ENCODE results near the gene BUD13.
"Not testable (repeated sequence)": the region's sequence is repeated elsewhere in the genome, so short reads cannot be mapped to it uniquely, and the experiment has no call there.

BUD13 gene

GRCh38 chr11:116772443-116773202 is at the start of gene BUD13:
BUD13 (minus strand) TSS chr11:116772987; CDS start chr11:116772964, 23 bp downstream.
- peak; percentile 83 to 92 for DNase-seq (ENCODE audit: low read depth in 2 of 2)

GRCh38 chr11:116822575-116822974 is 49.8 kb upstream of the BUD13 start:
- DNase-seq (ENCODE audit: low read depth in 2 of 2): no peak

GRCh38 chr11:116821050-116821918 is 48.5 kb upstream of the BUD13 start:
- no peak for DNase-seq (ENCODE audit: low read depth in 2 of 2)

- no peak for DNase-seq (ENCODE audit: low read depth in 2 of 2)
Observed at GRCh38 chr11:116819049-116819448, 46.3 kb upstream of the BUD13 start.

- no peak for DNase-seq (ENCODE audit: low read depth in 2 of 2)
Observed at GRCh38 chr11:116814502-116814901, 41.7 kb upstream of the BUD13 start.

- no peak for DNase-seq (ENCODE audit: low read depth in 2 of 2)
Observed at GRCh38 chr11:116813781-116814471, 41.1 kb upstream of the BUD13 start.

- no peak for DNase-seq (ENCODE audit: low read depth in 2 of 2)
Observed at GRCh38 chr11:116813170-116813569, 40.4 kb upstream of the BUD13 start.

GRCh38 chr11:116812109-116812508 is 39.3 kb upstream of the BUD13 start:
- DNase-seq (ENCODE audit: low read depth in 2 of 2): no peak

- no peak for DNase-seq (ENCODE audit: low read depth in 2 of 2)
Observed at GRCh38 chr11:116811194-116811593, 38.4 kb upstream of the BUD13 start.

- no peak for DNase-seq (ENCODE audit: low read depth in 2 of 2)
Observed at GRCh38 chr11:116808262-116809175, 35.7 kb upstream of the BUD13 start.

GRCh38 chr11:116807601-116808261 is 34.9 kb upstream of the BUD13 start:
- DNase-seq (ENCODE audit: low read depth in 2 of 2): no peak

GRCh38 chr11:116804001-116804400 is 31.2 kb upstream of the BUD13 start:
- DNase-seq (ENCODE audit: low read depth in 2 of 2): no peak

GRCh38 chr11:116801662-116802061 is 28.9 kb upstream of the BUD13 start:
- DNase-seq (ENCODE audit: low read depth in 2 of 2): not testable (repeated sequence)

GRCh38 chr11:116800610-116801009 is 27.8 kb upstream of the BUD13 start:
- no peak for DNase-seq (ENCODE audit: low read depth in 2 of 2)

- DNase-seq (ENCODE audit: low read depth in 2 of 2): no peak
Observed at GRCh38 chr11:116798368-116798767, 25.6 kb upstream of the BUD13 start.

- no peak for DNase-seq (ENCODE audit: low read depth in 2 of 2)
Observed at GRCh38 chr11:116797816-116798215, 25.0 kb upstream of the BUD13 start.

GRCh38 chr11:116796548-116796947 is 23.8 kb upstream of the BUD13 start:
- no peak for DNase-seq (ENCODE audit: low read depth in 2 of 2)

GRCh38 chr11:116794851-116795250 is 22.1 kb upstream of the BUD13 start:
- no peak for DNase-seq (ENCODE audit: low read depth in 2 of 2)

GRCh38 chr11:116793772-116794097 is 20.9 kb upstream of the BUD13 start:
- DNase-seq (ENCODE audit: low read depth in 2 of 2): no peak

- DNase-seq (ENCODE audit: low read depth in 2 of 2): no peak
Observed at GRCh38 chr11:116792869-116793771, 20.3 kb upstream of the BUD13 start.

Measured in stimulated activated CD4-positive, alpha-beta T cell treated with anti-CD3 and anti-CD28 coated beads, Interleukin-12 subunit alpha, Interleukin-12 subunit beta, amount 100 ng/mL, for 24 hours (primary cell).